HepG2 (cell line): Measurements from ENCODE around the gene RPS19BP1. TPM values are rescaled to one million over a fixed set of nuclear protein-coding genes. Genes with fewer than 3 reads are reported as not detected.
A peak's percentile ranks its signal among the peaks of the same experiment; 100 is the strongest.

Source experiments
- ATAC-seq: fragments of 200-7000 bp; cut with Tn5 transposase; 3 replicates; pipeline ENCODE4 v1.9.1; 2020; ENCODE audit warnings: mild to moderate bottlenecking, moderate library complexity
- BruUV-seq: library from RNA; stranded (reverse); fragments of 400-500 nt; replicated peaks from 2 replicates; lab custom pipeline; 2021; lab: Mats Ljungman, UMichigan
- CTCF ChIA-PET: fragments of 300-600 bp; formaldehyde crosslinking; extraction: SDS; loops from one replicate; lab custom pipeline; 2021; ENCODE audit warnings: low total read pairs, inconsistent platforms, low intra/inter-chr PET ratio; lab: Yijun Ruan, JAX
- POLR2A ChIA-PET: fragments of 350-600 bp; sonication (Branson Sonifier 250); formaldehyde crosslinking; loops from one replicate; lab custom pipeline; 2020; ENCODE audit warnings: antibody characterized with exemption, inconsistent platforms; lab: Yijun Ruan, JAX
- DNase-seq: peaks from one replicate; pipeline ENCODE4 v3.0.0-alpha.2; 2015; ENCODE audit warnings: low spot score
- FAIRE-seq: peaks from 3 replicates; lab custom pipeline; 2011; peaks lifted over from hg19 to GRCh38; lab: Jason Lieb, UNC
- H2AFZ ChIP-seq: one replicate; pipeline ENCODE4 v1.6.1; 2011; ENCODE audit warnings: low read length, inconsistent platforms
- H3K27ac ChIP-seq: fragments of 300-600 bp; 3 replicates; pipeline ENCODE4 v1.8.0; 2011; ENCODE audit warnings: mixed run types, mild to moderate bottlenecking, mixed read lengths, low read length, inconsistent platforms; ENCODE audit not compliant: insufficient read depth; ENCODE audit errors: extremely low read length
- H3K27me3 ChIP-seq, 2 experiments: fragments of 200-600 bp in 1 of 2; 2 replicates in 1 of 2; 3 replicates in 1 of 2; pipeline versions ENCODE4 v1.6.0 to v1.8.0; 2011; ENCODE audit warnings: low read length in 2 of 2, mild to moderate bottlenecking in 2 of 2, moderate library complexity in 2 of 2, inconsistent platforms in 1 of 2; ENCODE audit not compliant: insufficient read depth in 2 of 2, control insufficient read depth in 1 of 2
- H3K36me3 ChIP-seq, 2 experiments: fragments of 200-600 bp in 1 of 2; replicated peaks in 1 of 2; 2 replicates in 1 of 2; 3 replicates in 1 of 2; pipeline versions ENCODE4 v1.5.1 to v1.8.0; 2011; ENCODE audit warnings: low read length in 2 of 2, inconsistent platforms in 1 of 2; ENCODE audit not compliant: insufficient read depth in 2 of 2, control insufficient read depth in 1 of 2
- H3K4me1 ChIP-seq: 2 replicates; pipeline ENCODE4 v1.5.1; 2012; ENCODE audit warnings: low read length, inconsistent platforms; ENCODE audit not compliant: insufficient read depth
- H3K4me2 ChIP-seq: 2 replicates; pipeline ENCODE4 v1.6.0; 2011; ENCODE audit warnings: low read depth, low read length, inconsistent platforms
- H3K4me3 ChIP-seq, 3 experiments: fragments of 200-600 bp in 1 of 3; sonication (generic), shearing (Covaris generic) in 1 of 3; replicated peaks in 1 of 3; 2 replicates each; pipeline ENCODE4 v1.5.1; 2011 to 2016; ENCODE audit warnings: low read length in 3 of 3, inconsistent platforms in 2 of 3, low read depth in 2 of 3, mild to moderate bottlenecking in 2 of 3, control low read depth in 1 of 3, mixed read lengths in 1 of 3; ENCODE audit not compliant: insufficient read depth in 1 of 3
- H3K79me2 ChIP-seq: one replicate; pipeline ENCODE4 v1.6.1; 2011; ENCODE audit warnings: low read length, inconsistent platforms; ENCODE audit not compliant: insufficient read depth
- H3K9ac ChIP-seq: 2 replicates; pipeline ENCODE4 v1.6.0; 2011; ENCODE audit warnings: mild to moderate bottlenecking, low read depth, low read length, inconsistent platforms; ENCODE audit not compliant: insufficient read depth
- H3K9me3 ChIP-seq: 2 replicates; pipeline ENCODE4 v1.5.1; 2012; ENCODE audit warnings: mild to moderate bottlenecking, low read length
- H4K20me1 ChIP-seq: 2 replicates; pipeline ENCODE4 v1.6.0; 2011; ENCODE audit warnings: inconsistent platforms, mild to moderate bottlenecking, low read length, moderate library complexity; ENCODE audit not compliant: insufficient read depth
- ATAD3A ChIP-seq: sonication (generic); formaldehyde crosslinking; IDR thresholded peaks from 2 replicates; pipeline ENCODE4 v1.4.0; 2020; ENCODE audit warnings: missing genetic modification reagents
- KLF15 ChIP-seq: sonication (generic); formaldehyde crosslinking; IDR thresholded peaks from 2 replicates; pipeline ENCODE4 v1.8.1; 2023; ENCODE audit warnings: borderline replicate concordance, mild to moderate bottlenecking, inconsistent platforms, missing genetic modification reagents, mixed read lengths
- MEF2D ChIP-seq: sonication (generic); formaldehyde crosslinking; IDR thresholded peaks from 2 replicates; pipeline ENCODE4 v1.5.1; 2020; ENCODE audit warnings: mild to moderate bottlenecking, missing genetic modification reagents
- MLLT10 ChIP-seq: sonication (generic); formaldehyde crosslinking; IDR thresholded peaks from 2 replicates; pipeline ENCODE4 v1.4.0; 2020; ENCODE audit warnings: missing genetic modification reagents
- NFYB ChIP-seq: sonication (generic); formaldehyde crosslinking; IDR thresholded peaks from 2 replicates; pipeline ENCODE4 v1.4.0; 2020; ENCODE audit warnings: missing genetic modification reagents
- NFYC ChIP-seq: IDR thresholded peaks from 2 replicates; pipeline ENCODE4 v1.6.1; 2016; ENCODE audit warnings: missing genetic modification reagents, missing compliant biosample characterization
- NONO ChIP-seq, 2 experiments: fragments of 450-650 bp in 1 of 2; sonication (generic) in 1 of 2; formaldehyde crosslinking in 1 of 2; IDR thresholded peaks in 1 of 2; conservative IDR thresholded peaks in 1 of 2; 2 replicates each; pipeline versions ENCODE4 v1.6.1 to v1.8.0; 2017 to 2022; ENCODE audit warnings: mild to moderate bottlenecking in 1 of 2, missing genetic modification reagents in 1 of 2, moderate library complexity in 1 of 2
- SP4 ChIP-seq: sonication (generic); formaldehyde crosslinking; IDR thresholded peaks from 2 replicates; pipeline ENCODE4 v1.8.1; 2023; ENCODE audit warnings: mild to moderate bottlenecking, missing genetic modification reagents
- TOPORS ChIP-seq: sonication (generic); formaldehyde crosslinking; IDR thresholded peaks from 2 replicates; pipeline ENCODE4 v1.8.0; 2023; ENCODE audit warnings: mild to moderate bottlenecking, missing genetic modification reagents
- ZKSCAN1 ChIP-seq: fragments of 150-350 bp; IDR thresholded peaks from 2 replicates; pipeline ENCODE4 v1.6.1; 2014; ENCODE audit warnings: low read length
- ZMYM2 ChIP-seq: sonication (generic); formaldehyde crosslinking; IDR thresholded peaks from 2 replicates; pipeline ENCODE4 v1.8.0; 2022; ENCODE audit warnings: mild to moderate bottlenecking, missing genetic modification reagents
- ZNF446 ChIP-seq: sonication (generic); formaldehyde crosslinking; IDR thresholded peaks from 2 replicates; pipeline ENCODE4 v1.5.0; 2020; ENCODE audit warnings: mild to moderate bottlenecking, missing genetic modification reagents
- ZNF460 ChIP-seq: sonication (generic); formaldehyde crosslinking; IDR thresholded peaks from 2 replicates; pipeline ENCODE4 v1.5.1; 2020; ENCODE audit warnings: missing genetic modification reagents, mild to moderate bottlenecking, borderline replicate concordance
- ZNF652 ChIP-seq: IDR thresholded peaks from 2 replicates; pipeline ENCODE4 v1.6.1; 2016; ENCODE audit warnings: low read depth, borderline replicate concordance
- WGBS: methylation state at CpG from one replicate; pipeline ENCODE4 v1.1.6; 2017; ENCODE audit warnings: low lambda C conversion rate; 5-methylcytosine and 5-hydroxymethylcytosine counted together
- in situ Hi-C: cut with HindIII; loops from 2 replicates; pipeline ENCODE4 v1.10.0; 2017; ENCODE audit warnings: low pct_unique_long_range_greater_than_20kb; ENCODE audit not compliant: extremely low pct_ligation_motif_present
- intact Hi-C: fragments of 100-400 bp; cut with micrococcal nuclease; formaldehyde crosslinking; loops from one replicate; pipeline ENCODE4 v1.10.0; 2022; ENCODE audit not compliant: unreplicated experiment
- polyA plus RNA-seq, 8 experiments: library from polyadenylated mRNA; depleted of rRNA in 3 of 8; stranded (reverse) in 7 of 8; unstranded in 1 of 8; fragments of >200 nt; fragmentation: Illumina TruSeq in 4 of 8; extraction: Trizol in 4 of 8; gene quantifications; 2 replicates each; pipeline versions ENCODE4 v1.2.1 to v1.2.3, GENCODE V29; 2011 to 2016; ENCODE audit warnings: low read depth in 4 of 8, missing spikeins in 1 of 8, mixed read lengths in 1 of 8; ENCODE audit not compliant: insufficient read depth in 1 of 8
- total RNA-seq, 5 experiments: library from RNA; depleted of rRNA; stranded (reverse); fragments of >200 nt; fragmentation: Illumina TruSeq; extraction: Trizol; gene quantifications; 2 replicates each; pipeline ENCODE4 v1.2.3, GENCODE V29; 2016; ENCODE audit warnings: low read depth in 1 of 5
- TF ChIP-seq, protein P1 (sequence below): sonication (generic); formaldehyde crosslinking; IDR thresholded peaks from 2 replicates; pipeline ENCODE4 v1.5.0; 2020; ENCODE audit warnings: missing genetic modification reagents, mild to moderate bottlenecking, borderline replicate concordance
- TF ChIP-seq, protein P2 (sequence below): sonication (generic); formaldehyde crosslinking; IDR thresholded peaks from 2 replicates; pipeline ENCODE4 v1.4.0; 2020; ENCODE audit warnings: missing genetic modification reagents
- TF ChIP-seq, protein P3 (sequence below): sonication (generic); formaldehyde crosslinking; conservative IDR thresholded peaks from 2 replicates; pipeline ENCODE4 v1.4.0; 2020; ENCODE audit warnings: mild to moderate bottlenecking, missing genetic modification reagents, moderate library complexity

Gene RPS19BP1
- total and polyA plus RNA-seq, 2 of the 13 experiments (the other 11 are each of a cell fraction or from before 2014, with no cell fraction given) = 44.3 to 81.3 TPM

DNA sequence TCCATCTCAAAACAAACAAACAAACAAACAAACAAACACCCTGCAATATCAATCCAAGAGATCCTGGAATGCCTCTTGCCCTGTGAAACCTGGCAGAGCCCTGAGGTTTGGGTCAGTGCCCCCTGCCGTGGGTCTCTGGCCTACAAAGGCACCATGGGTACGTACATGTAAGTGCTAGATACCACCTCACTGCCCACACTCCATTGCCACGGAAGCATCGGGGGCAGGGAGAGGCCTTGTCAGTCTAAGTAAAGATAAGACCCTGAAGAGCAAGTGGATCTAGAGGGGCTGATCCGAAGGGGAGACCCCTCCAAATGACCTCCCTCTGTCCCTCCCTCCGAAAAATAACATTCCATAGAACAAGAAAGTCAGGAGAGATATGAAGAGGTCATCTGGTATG, 32.4 kb downstream of the RPS19BP1 start (continued):
- TF ChIP-seq ZKSCAN1 = no peak
- no peak for TF ChIP-seq ZMYM2 (CRISPR knock-in tag)
- TF ChIP-seq NONO (IDR thresholded peaks at IDR 0.05) = no peak
- TF ChIP-seq NONO (CRISPR knock-in tag; conservative IDR thresholded peaks at IDR 0.05) = no peak
- TF ChIP-seq MEF2D = no peak
- TF ChIP-seq NFYC (CRISPR knock-in tag) = no peak
- TF ChIP-seq, protein P1, sequence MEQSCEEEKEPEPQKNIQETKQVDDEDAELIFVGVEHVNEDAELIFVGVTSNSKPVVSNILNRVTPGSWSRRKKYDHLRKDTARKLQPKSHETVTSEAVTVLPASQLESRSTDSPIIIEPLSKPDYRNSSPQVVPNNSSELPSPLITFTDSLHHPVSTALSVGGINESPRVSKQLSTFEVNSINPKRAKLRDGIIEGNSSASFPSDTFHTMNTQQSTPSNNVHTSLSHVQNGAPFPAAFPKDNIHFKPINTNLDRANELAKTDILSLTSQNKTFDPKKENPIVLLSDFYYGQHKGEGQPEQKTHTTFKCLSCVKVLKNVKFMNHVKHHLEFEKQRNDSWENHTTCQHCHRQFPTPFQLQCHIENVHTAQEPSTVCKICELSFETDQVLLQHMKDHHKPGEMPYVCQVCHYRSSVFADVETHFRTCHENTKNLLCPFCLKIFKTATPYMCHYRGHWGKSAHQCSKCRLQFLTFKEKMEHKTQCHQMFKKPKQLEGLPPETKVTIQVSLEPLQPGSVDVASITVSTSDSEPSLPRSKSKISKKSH (CRISPR knock-in tag) = no peak
- TF ChIP-seq ZNF460 = no peak
- no peak for TF ChIP-seq SP4 (CRISPR knock-in tag)
- TF ChIP-seq KLF15 = no peak
- TF ChIP-seq ZNF652 (CRISPR knock-in tag) = no peak
- TF ChIP-seq MLLT10 = no peak
- no peak for TF ChIP-seq TOPORS (CRISPR knock-in tag)

DNA sequence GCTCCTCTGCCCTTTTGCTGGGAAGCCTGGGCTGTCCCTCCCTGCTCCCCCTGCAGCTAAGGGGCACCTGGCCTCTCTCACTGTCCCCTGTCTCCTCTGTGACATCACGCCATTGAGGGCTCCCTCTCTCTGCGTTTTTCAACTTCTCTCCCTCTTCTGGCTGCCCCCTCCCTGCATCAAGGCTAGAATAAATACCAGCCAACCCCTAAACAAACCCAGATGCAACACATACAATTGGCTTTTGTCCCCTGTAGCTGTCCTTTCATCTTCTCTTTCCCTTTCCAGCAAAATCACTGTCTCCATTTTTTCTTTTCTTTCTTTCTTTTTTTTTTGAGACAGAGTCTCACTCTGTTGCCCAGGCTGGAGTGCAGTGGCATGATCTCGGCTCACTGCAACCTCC, 33.7 kb downstream of the RPS19BP1 start:
- H4K20me1 ChIP-seq = peaks cover 6% of the 10 kb centered on the region; the same call in 1 of the 2 replicates
- 6% methylated on average over 3 of the region's 3 CpGs for WGBS
- H3K9me3 ChIP-seq = no peaks in the 10 kb centered on the region
- no peaks in the 10 kb centered on the region; a peak in 1 of 5 replicates for H3K27me3 ChIP-seq
- ATAC-seq = no peak
- peaks cover 13% of the 10 kb centered on the region for H3K79me2 ChIP-seq
- ChIA-PET CTCF (no interaction called here), POLR2A (interaction anchor here (0.6 to 9.1 kb wide), 5 partner anchors 9 to 29 kb away, joined by 3 to 167 read pairs (median 5); partner anchors contain the start of genes ATF4 and RPS19BP1)
- no peak overlapping the region for H3K27ac ChIP-seq
- DNase-seq = peak; percentile 63
- 0 out of 2 replicates have a peak overlapping the region, but pooled peaks have one; percentile 27 for H3K9ac ChIP-seq
- H2AFZ ChIP-seq = no peak overlapping the region
- intact Hi-C loops = no loop called here
- 0 out of 5 replicates have a peak, but pooled peaks cover 0 to 2% of the 10 kb centered on the region in 2 experiments for H3K36me3 ChIP-seq
- FAIRE-seq = no peak
- BruUV-seq = no TSS peak
- H3K4me2 ChIP-seq = peak overlapping the region; percentile 62
- H3K4me3 ChIP-seq = no peak overlapping the region
- peaks cover 63% of the 10 kb centered on the region for H3K4me1 ChIP-seq
- in situ Hi-C loops = no loop called here
- TF ChIP-seq, protein P2, sequence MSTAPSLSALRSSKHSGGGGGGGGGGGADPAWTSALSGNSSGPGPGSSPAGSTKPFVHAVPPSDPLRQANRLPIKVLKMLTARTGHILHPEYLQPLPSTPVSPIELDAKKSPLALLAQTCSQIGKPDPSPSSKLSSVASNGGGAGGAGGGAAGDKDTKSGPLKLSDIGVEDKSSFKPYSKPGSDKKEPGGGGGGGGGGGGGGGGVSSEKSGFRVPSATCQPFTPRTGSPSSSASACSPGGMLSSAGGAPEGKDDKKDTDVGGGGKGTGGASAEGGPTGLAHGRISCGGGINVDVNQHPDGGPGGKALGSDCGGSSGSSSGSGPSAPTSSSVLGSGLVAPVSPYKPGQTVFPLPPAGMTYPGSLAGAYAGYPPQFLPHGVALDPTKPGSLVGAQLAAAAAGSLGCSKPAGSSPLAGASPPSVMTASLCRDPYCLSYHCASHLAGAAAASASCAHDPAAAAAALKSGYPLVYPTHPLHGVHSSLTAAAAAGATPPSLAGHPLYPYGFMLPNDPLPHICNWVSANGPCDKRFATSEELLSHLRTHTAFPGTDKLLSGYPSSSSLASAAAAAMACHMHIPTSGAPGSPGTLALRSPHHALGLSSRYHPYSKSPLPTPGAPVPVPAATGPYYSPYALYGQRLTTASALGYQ (CRISPR knock-in tag) = no peak
- no peak for TF ChIP-seq ATAD3A
- TF ChIP-seq NFYB = no peak
- no peak for TF ChIP-seq ZNF446 (CRISPR knock-in tag)
- TF ChIP-seq, protein P3, sequence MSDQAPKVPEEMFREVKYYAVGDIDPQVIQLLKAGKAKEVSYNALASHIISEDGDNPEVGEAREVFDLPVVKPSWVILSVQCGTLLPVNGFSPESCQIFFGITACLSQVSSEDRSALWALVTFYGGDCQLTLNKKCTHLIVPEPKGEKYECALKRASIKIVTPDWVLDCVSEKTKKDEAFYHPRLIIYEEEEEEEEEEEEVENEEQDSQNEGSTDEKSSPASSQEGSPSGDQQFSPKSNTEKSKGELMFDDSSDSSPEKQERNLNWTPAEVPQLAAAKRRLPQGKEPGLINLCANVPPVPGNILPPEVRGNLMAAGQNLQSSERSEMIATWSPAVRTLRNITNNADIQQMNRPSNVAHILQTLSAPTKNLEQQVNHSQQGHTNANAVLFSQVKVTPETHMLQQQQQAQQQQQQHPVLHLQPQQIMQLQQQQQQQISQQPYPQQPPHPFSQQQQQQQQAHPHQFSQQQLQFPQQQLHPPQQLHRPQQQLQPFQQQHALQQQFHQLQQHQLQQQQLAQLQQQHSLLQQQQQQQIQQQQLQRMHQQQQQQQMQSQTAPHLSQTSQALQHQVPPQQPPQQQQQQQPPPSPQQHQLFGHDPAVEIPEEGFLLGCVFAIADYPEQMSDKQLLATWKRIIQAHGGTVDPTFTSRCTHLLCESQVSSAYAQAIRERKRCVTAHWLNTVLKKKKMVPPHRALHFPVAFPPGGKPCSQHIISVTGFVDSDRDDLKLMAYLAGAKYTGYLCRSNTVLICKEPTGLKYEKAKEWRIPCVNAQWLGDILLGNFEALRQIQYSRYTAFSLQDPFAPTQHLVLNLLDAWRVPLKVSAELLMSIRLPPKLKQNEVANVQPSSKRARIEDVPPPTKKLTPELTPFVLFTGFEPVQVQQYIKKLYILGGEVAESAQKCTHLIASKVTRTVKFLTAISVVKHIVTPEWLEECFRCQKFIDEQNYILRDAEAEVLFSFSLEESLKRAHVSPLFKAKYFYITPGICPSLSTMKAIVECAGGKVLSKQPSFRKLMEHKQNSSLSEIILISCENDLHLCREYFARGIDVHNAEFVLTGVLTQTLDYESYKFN (CRISPR knock-in tag) = peak; percentile 22; the same call in 1 of the 2 replicates
